ENCODE measurements around the gene PLCZ1. TPM values are rescaled to one million over a fixed set of nuclear protein-coding genes. Genes with fewer than 3 reads are reported as not detected.

PLCZ1 gene
- total and polyA plus RNA-seq, 2 donors (not counting 3 experiments of a cell fraction or from before 2014, with no cell fraction given), result not detected

- FAIRE-seq, result no peak
- dilution Hi-C loops (cut with MboI; ENCODE audit: extremely low pct_ligation_motif_present, low sequenced_read_pairs), result no loop called here
These were observed 16.4 kb downstream of the PLCZ1 start for GRCh38 chr12:18721452-18721851.

More at GRCh38 chr12:18721452-18721851, 16.4 kb downstream of the PLCZ1 start:
- Histone ChIP-seq H3K27me3 (ENCODE audit: control insufficient read depth in 2 of 2, insufficient read depth in 2 of 2, low read length in 2 of 2) (no peaks in the 10 kb centered on the region), H2AFZ (ENCODE audit: low read depth, low read length) (no peak overlapping the region), H3K4me1 (ENCODE audit: control insufficient read depth, extremely low read depth, insufficient read depth, low read length) (no peaks in the 10 kb centered on the region), H3K9me1 (replicated peaks; ENCODE audit: control insufficient read depth, extremely low read depth, insufficient read depth, low read length) (no peaks in the 10 kb centered on the region), H3K4me3 (replicated peaks in 1 of 3; ENCODE audit: insufficient read depth in 1 of 3, low read depth in 1 of 3, low read length in 3 of 3) (no peak overlapping the region), H3K27ac (ENCODE audit: insufficient read depth, low read depth, low read length) (no peak overlapping the region), H3K36me3 (ENCODE audit: control insufficient read depth in 2 of 2, extremely low read depth in 1 of 2, insufficient read depth in 2 of 2, low read length in 2 of 2) (no peaks in the 10 kb centered on the region), H3K4me2 (ENCODE audit: insufficient read depth, low read length) (no peak overlapping the region), H3K79me2 (ENCODE audit: control insufficient read depth, insufficient read depth, low read length) (no peaks in the 10 kb centered on the region), H3K9me3 (replicated peaks; ENCODE audit: control insufficient read depth, insufficient read depth, low read length) (no peaks in the 10 kb centered on the region), H4K20me1 (replicated peaks; ENCODE audit: control insufficient read depth, extremely low read depth, insufficient read depth, low read length) (no peaks in the 10 kb centered on the region), H3K9ac (replicated peaks; ENCODE audit: extremely low read depth, insufficient read depth, low read length) (no peak overlapping the region)
- CTCF ChIA-PET, result no interaction called here
- no peak for DNase-seq (ENCODE audit: low read depth, low spot score)
- no TSS peak for BruUV-seq (replicated peaks)
- POLR2A ChIA-PET, result no interaction called here
- intact Hi-C loops (cut with micrococcal nuclease), result no loop called here
- TF ChIP-seq MAX (IDR thresholded peaks at IDR 0.05; ENCODE audit: insufficient read depth, insufficient read length) (no peak), GATA2 (IDR thresholded peaks at IDR 0.05; ENCODE audit: insufficient read depth, insufficient read length, low read depth, low read length) (no peak), FOS (IDR thresholded peaks at IDR 0.05; ENCODE audit: borderline replicate concordance, insufficient read depth, low read length) (no peak), MYC (IDR thresholded peaks at IDR 0.05; ENCODE audit: low read depth, low read length) (no peak), CTCF (IDR thresholded peaks at IDR 0.05; ENCODE audit: extremely low read depth in 1 of 2, insufficient read depth in 1 of 2, low read depth in 1 of 2, low read length in 2 of 2) (no peak), POLR2AphosphoS5 (IDR thresholded peaks at IDR 0.05; ENCODE audit: insufficient read depth, low read depth, low read length) (no peak), EZH2 (IDR thresholded peaks at IDR 0.05; ENCODE audit: borderline replicate concordance, low read depth, low read length, severe bottlenecking) (no peak), JUN (IDR thresholded peaks at IDR 0.05; ENCODE audit: borderline replicate concordance, insufficient read depth, insufficient read length, low read depth) (no peak), POLR2A (IDR thresholded peaks at IDR 0.05; ENCODE audit: low read depth, low read length) (no peak)
